Measurements from ENCODE around the gene AGA. TPM values are rescaled to one million over a fixed set of nuclear protein-coding genes. Genes with fewer than 3 reads are reported as not detected.

The AGA gene
- 19.2 to 29.6 TPM (median 20.1 TPM) in 5 replicates for total RNA-seq (2022; extraction: Qiagen RNA extraction; ENCODE audit: low read depth)

GRCh38 chr4:177441803-177442622 is at the start of gene AGA:
TSS of gene AGA (minus strand) at chr4:177442437. CDS start at chr4:177442375, 62 bp downstream.

Other genes starting within 250 kb of the AGA start
- 9.8 to 12.1 TPM (median 10.9 TPM) in 5 replicates for gene NEIL3, start 132.6 kb downstream of the AGA start, total RNA-seq (2022; extraction: Qiagen RNA extraction; ENCODE audit: low read depth)

Measured in A549 treated with ZK216348 at 1 μM for 4 hours (cell line).